ENCODE measurements around the gene PLEKHM1.
"Not testable (repeated sequence)": the region's sequence is repeated elsewhere in the genome, so short reads cannot be mapped to it uniquely, and the experiment has no call there.

Gene PLEKHM1

DNA sequence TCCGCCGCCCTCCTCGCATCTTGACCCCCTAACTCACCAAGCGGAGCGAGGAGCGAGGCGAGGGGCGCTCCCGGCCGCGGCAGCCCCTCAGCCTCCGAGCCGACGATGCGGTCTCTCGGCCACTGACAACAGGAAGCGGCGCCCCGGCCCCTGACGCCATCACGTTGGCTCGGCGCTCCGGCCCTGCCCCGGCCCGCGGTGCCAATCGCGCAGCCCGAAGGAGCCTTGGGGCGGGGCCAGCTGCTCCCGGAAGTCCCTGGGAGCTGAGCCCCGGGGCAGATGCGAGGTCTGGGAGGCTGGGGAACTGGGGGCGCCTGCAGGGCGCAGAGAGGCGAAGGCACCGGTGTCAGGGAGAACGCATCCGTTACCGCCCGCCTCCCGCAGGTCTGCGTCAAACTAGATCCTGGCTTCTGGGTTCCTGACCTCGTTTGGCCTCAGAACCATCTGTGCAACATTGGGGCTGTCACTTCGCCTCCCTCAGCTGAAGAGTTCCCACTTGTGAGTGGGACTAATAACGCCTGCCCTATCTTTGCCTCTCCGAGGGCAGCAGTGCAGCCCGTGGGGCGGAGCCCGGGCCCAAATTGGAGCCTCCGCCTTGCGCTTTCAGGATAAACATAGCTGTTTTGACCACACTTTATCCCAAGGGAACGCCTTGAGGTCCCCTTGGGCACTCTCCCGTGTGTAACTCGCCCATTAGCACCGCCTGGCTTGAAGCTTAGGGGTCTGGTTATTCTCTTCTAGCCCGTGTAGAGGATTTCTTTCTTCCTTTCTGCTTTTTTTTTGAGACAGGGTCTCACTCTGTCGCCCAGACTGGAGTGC is at the start of gene PLEKHM1:
Gene PLEKHM1 (minus strand): TSS at position 107 of the 819 bp plus-strand sequence. CDS start 8,237 bp downstream, outside the sequence.
- DNase-seq (ENCODE audit: low spot score) (peak; percentile 79), FAIRE-seq (peak; percentile 20)

DNA sequence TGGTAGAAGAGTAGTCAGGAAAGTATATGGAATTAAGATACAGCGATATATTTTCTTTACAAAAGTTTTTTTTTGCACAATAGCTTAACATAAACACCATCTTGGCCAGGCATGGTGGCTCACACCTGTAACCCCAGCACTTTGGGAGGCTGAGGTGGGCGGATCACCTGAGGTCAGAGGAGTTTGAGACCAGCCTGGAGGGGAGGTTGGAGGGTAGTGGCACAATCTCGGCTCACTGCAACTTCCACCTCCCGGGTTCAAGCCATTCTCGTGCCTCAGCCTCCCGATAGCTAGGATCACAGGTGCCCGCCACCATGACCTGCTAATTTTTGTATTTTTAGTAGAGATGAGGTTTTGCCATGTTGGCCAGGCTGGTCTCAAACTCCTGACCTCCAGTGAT is 47.6 kb upstream of the PLEKHM1 start:
- DNase-seq (ENCODE audit: low spot score); FAIRE-seq: not testable (repeated sequence)

DNA sequence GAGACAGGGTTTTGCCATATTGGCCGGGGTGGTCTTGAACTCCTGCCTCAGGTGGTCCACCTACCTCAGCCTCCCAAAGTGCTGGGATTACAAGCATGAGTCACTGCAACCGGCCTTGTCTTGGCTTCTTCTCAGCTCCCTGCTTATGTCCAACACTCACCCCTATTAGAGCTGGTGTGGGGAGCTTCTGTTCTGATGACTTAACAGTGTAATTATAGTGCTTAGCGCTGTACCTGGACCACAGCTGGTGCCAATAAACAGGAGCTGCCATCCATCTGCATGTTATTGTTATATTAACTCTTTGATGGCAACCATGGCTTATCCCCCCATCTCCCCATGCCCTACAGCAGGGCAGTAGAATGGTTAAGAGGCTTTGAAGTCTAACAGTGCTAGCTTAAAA is 15.6 kb upstream of the PLEKHM1 start:
- DNase-seq (ENCODE audit: low spot score); FAIRE-seq: not testable (repeated sequence)

DNA sequence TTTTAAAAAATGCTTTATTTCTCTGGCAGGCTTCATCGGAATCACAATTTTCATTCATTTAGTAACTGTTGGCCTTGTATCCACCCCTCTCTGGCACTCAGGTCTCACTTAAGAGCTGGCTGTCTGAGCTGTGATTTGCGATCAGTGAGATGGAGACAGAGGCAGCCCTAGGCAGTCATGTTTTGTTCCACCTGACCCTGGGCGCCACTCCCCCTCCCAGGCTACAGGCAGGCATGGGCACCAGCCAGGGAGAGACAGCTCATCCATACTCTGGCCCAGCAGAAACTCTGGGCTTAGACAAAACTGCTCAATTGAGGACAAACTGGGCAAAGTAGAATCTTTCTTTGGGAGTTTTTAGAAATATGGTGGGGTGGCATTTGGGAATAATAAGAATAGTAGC is 14.7 kb upstream of the PLEKHM1 start:
- not testable (repeated sequence) for DNase-seq (ENCODE audit: low spot score); FAIRE-seq

DNA sequence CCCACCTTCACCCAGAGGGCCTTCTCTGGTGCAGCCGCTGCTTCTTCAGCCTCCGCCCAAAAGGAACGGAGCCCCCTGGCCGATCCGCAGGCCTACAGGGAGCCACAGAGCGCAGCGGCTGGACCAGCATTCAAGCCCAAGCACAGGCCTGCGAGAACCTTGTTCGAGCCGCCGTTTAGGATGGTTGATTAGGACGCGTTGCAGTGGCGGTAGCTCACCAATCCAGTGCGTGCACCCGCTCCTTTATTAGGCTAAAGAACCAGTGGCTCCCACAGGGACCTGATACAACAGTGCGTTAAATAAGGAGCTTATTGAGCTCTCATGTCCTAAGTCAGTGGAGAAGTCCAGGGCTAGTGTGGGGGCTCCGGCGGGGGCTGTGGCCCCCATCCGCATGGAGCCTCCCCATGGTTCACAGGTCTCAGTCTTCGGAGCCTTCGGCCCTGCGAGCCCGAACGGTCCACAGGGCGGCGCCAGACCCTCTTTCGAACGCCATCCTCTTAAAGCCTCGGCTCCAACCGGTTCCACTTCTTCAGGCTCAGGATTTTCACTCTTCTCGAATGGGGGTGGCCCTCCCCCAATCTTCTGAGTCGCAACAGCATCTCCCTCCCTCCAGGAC is 10.7 kb upstream of the PLEKHM1 start:
- not testable (repeated sequence) for FAIRE-seq; DNase-seq (ENCODE audit: low spot score)

DNA sequence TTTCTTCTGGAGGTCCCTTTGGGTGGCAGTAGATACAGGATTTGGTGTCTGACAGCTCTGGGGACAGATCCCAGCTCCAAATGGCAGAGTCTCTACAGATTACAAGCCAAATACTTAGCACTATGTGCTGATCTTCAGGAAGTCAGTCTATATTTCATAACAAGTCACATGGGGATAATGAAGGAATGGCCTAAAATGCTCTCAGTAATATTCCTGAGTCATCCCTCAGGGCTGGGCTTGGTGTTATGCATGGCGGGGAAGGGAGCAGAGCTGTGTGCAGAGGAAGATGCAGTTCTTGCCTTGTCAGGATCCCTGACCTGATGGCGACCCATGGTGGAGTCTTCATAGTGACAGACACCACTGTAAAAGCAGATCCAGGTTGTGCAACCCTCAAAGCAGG is 10.0 kb upstream of the PLEKHM1 start:
- DNase-seq (ENCODE audit: low spot score); FAIRE-seq: not testable (repeated sequence)

DNA sequence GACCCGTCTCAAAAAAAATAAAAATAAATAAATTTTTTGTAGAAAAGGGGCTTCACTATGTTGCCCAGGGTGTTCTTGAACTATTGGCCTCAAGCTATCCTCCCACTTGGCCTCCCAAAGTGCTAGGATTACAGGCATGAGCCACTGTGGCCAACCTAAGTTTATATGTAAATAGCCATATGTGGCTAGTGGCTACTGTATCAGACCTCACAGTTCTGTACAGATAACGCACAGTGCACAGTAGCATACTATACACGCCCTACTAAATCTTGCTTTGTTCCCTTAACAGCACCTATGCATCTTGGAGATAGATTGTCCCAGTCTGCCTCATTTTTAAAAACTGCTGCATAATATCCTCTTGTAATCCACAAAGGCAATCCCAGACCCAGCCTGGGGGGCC is 8.7 kb upstream of the PLEKHM1 start:
- DNase-seq (ENCODE audit: low spot score); FAIRE-seq: not testable (repeated sequence)

DNA sequence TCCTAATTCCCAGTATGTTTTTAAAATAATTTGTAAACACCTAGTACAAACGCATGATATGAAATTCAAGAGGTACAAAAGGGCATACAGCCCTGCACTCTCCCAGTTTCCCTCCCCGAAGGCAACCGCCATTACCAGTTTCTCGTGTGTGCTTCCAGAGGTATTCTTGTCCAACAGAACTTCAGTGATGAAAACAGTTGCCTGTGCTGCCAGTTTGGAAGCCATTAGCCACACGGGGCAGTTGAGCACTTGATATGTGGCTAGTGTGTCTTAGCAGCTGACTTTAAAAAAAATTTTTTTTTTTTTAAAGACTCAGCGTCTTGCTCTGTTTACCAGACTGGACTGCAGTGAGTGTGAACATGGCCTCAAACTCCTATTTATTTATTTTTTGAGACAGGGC is 7.9 kb upstream of the PLEKHM1 start:
- not testable (repeated sequence) for DNase-seq (ENCODE audit: low spot score); FAIRE-seq

DNA sequence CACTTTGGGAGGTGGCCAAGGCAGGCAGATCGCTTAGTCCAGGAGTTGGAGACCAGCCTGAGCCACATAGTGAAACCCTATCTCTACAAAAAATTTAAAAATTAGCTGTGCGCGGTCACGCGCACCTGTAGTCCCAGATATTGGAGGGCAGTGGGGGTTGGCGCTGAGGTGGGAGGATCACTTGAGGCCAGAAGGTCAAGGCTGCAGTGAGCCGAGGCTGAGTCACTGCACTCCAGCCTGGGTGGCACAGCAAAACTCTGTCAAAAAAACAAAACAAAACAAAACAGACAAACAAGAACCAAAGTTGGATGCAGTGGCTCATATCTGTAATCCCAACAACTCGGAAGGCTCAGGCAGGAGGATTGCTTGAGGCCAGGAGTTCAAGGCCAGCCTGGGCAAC is 6.9 kb upstream of the PLEKHM1 start:
- not testable (repeated sequence) for FAIRE-seq; DNase-seq (ENCODE audit: low spot score)

DNA sequence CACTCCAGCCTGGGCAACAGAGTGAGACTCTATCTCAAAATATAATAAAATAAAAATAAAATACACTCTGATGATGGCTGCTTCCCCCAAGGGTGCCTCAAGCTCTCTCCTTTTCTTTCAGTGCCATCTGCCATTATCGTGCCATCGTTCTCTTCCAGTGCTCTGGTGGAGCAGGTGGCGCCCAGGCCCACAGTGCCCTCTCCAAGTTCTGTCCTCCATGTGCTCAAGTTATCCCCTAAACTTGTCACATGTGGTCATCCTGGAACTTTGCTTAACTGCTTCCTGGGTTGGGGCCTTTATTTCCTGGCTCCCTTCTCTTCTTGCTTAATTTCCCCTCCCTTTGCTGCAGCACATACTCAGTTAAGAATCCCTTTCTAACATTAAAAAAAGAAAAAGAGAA is 6.0 kb upstream of the PLEKHM1 start:
- not testable (repeated sequence) for DNase-seq (ENCODE audit: low spot score); FAIRE-seq

DNA sequence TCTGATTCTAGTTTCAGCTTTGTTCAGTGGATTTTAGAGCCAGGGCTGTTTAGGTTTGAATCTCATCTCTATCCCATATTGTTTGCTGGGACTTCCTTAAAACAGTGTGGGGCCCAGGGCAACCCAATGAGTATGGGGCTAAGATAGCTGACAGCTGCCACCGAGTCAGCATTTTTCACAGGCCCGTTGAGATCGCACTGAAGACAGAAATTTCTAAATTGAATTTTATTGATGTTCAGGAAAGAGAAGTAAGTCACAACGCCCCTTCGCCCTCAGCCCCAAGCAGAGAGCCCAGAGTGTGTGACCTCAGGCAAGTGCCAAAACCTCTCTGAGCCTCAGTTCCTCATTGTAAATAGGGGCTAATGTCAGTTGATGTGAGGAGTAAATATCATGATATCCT is 4.0 kb upstream of the PLEKHM1 start:
- FAIRE-seq; DNase-seq (ENCODE audit: low spot score): not testable (repeated sequence)

DNA sequence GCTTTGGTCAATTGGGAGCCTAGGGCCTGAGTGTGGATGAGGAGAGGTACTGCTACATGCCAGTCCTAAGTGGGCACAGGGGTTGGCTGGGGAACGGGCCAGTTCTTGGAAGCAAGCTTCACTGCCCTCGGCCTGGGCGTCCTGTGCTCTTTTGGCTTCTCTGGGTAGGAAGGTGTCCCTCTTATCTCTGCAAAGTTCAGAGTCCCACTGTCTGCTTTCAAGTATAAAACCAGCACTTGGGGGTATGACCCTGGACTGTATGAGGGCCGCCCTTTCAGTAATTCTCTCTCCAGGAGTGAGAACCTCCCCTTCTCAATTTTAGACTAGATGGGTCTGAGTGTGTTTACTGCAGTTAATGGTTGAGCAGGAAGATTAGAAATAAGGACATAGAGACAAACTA is 1.6 kb upstream of the PLEKHM1 start:
- FAIRE-seq; DNase-seq (ENCODE audit: low spot score): not testable (repeated sequence)

DNA sequence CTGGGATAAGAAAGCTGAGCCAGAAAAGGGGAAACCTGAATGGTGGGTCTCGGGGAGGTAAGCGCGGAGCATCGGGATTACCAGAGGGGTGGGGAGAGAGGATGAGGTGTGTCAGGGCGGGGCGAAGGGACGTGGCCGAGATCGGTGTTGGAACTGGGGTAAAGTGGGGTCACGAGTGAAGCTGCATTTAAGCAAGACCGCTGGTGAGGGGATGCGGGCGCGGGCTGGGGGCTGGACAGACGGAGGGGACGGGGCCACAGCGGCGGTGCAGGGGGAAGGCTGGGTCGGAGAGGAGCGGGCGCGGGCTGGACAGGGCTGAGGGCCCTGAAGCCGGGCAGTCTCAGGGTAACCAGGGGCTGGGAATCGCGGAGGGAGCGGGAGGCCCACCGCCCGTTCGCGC is 323 bp downstream of the PLEKHM1 start:
- FAIRE-seq; DNase-seq (ENCODE audit: low spot score): not testable (repeated sequence)

DNA sequence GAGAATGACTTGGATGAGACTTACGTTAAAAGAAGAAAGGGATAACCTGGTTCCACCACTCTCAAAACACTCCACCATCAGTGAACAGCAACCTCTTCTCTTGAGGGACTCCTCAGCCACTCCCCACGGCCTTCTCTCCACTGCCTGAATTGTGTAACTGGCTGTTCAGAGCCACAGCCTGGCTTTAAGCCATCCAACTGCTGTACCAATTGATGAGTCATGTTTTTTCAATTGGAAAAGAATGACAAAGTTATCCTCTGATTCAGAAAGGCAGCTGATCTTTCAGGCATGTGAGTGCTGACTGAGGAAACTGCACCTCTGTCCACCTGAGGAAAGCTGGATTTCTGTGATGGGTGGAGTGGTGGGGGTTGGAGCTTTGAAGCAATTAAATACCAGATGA is 2.8 kb downstream of the PLEKHM1 start:
- DNase-seq (ENCODE audit: low spot score) = peak; percentile 63
- not testable (repeated sequence) for FAIRE-seq

DNA sequence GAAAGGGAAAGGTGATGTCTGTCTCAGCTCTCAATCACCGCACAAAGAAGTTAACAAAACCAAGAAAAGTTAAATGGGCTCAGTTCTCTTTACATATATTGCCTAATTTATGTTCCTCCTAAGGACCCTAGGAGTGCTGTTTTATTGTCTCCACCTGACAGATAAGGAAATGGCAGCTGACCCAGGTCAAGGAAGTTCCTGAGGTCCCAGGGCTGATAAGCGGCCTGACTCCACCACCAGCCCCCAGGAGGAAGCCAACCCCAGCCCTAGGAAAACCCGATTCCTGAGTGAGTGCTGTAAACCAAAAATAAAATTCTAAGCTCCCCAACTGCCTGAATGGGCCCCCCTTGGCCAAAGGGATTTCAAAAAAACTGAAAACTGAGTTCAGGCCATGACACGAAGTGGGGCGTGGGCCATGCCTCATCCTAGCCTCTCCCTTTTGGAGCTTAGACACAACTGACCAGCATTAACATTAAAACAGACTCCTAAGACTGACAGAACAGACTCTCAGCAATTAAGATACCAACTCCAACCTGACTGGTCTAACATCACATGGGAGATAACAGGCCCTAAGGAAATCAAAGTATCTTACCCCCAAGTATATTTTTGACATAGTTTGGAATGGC is 6.8 kb downstream of the PLEKHM1 start:
- FAIRE-seq; DNase-seq (ENCODE audit: low spot score): not testable (repeated sequence)

DNA sequence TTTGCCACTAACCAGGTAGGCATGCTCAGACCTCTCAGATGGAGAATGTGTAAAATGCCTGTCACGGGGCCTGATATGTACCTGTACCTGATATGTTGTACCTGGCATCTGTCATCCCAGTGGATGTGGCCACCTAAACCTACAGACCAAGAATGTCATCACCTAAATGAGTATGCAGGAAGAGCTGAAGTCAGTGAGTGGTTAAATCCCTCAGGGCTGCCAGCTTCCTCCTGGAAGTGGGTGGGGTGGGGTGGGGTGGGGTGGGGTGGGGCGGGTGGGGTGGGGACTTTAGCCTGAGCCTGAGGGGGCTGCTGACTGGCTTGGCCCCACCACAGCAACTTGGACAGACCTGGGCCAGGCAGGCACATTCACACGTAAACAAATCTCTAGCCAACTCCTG is 7.3 kb downstream of the PLEKHM1 start:
- FAIRE-seq; DNase-seq (ENCODE audit: low spot score): not testable (repeated sequence)

DNA sequence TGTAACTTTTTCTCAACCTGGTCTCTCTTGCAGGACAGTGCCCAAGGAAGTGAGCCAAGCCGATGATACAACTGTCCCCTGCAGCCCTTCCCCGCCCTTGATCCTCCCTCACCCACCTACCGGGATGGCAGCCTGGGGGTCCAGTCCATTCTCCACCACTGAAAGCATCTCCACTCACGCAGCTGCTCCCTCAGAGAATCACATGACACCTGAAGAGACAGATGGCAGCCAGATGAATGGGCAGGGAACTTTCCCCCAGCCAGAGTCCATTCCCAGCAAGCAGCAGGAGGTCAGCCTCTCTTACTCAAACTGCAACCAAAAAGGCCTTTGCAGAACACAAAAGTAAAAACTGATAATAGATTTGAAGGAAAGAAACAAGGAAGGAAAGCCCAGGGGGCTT is 8.2 kb downstream of the PLEKHM1 start:
- not testable (repeated sequence) for DNase-seq (ENCODE audit: low spot score); FAIRE-seq

DNA sequence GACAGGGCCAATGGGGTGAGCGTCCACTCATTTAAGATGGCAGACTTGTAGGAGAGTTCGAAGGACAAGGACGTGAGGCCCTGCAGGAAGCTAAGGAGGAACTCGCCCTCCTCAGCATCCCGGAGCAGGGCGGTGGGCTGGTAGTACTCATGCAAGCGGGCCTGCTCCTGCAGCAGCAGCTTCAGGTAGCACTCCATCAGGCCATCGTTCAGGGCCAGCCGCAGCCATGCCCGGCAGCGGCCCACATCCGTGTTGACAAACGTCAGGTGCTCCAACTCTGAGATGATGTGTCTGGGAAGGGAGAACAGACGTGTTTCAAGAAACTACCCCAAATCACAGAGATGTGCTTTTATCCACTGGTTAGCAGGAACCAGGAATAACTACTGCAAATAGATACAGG is 15.1 kb downstream of the PLEKHM1 start:
- FAIRE-seq; DNase-seq (ENCODE audit: low spot score): not testable (repeated sequence)

DNA sequence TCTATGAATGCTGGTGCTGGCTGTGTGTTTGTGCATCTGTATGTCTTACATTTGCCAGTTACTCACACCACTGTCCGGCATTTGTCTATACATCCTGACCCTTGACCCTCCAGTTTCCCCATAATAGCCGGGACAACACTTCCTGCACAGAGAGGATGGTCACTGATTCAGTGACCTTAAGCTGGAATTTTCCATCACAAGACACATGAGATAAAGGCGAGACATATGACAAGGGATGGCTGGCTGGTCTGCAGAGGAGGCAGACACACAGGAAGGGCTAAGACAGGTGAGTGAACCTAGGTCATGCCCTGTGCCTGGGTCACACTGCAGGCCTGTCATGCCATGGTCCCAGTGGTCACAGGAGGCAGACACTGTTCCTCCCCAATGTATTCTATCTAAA is 18.3 kb downstream of the PLEKHM1 start:
- DNase-seq (ENCODE audit: low spot score); FAIRE-seq: not testable (repeated sequence)

DNA sequence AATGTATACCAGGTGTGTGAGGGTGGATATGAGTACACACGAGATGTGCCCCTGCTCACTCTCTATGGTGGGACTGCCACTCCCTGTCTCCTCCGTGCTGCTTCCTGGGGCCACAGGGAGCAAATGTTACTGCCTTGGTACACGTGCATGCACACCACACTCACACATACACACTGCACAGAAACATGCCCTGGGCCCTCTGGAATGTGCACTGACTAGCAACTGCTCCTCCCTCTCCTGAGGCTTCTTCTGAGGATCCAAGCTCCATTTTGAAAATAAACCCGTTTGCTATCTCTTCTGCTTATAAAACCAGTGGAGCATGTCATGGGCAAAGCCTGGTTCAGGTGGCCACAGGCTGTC is 21.3 kb downstream of the PLEKHM1 start:
- FAIRE-seq = not testable (repeated sequence)

DNA sequence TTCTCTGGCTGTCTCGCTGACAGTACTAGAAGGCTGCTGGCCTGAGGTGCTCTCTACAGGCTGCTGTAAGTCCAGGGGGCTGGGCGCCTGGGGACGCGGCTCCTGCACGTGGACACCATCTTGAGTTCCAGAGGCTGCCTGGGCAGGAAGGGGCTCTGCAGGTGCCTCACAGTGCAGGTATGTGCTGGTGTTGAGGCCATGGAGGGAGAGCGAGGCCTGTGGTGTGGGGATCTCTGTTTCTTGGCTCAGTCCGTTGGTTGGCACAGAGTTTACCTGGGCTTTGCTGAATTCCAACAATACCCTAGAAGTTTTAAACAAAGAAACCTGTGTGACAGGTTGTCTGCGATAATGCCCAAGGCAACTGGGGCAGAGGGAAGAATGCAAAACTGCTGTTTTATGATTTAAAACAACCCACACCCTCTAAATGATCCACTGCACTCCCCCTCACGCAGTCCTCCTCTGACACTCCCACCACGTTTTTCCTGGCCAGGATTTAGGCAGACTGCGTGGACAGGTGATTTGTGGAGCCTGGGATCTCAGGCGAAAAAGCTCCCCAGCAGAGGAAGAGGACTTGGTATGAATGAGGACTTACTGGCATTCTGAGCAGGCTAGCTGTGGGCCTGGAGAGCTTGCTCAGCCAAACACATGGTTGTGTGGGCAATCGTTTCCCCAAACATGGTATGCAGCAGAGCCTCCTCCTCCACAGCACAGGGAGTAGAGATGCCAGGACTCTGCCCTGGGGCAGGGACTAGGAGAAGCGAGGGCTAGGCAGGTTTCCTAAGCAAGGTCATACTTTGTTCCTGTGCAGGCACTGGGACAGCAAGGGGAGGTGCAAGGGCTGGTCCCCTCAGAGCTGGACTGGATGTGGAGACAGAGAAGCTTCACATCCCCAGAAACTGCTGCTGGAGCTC is 22.0 kb downstream of the PLEKHM1 start:
- DNase-seq (ENCODE audit: low spot score); FAIRE-seq: not testable (repeated sequence)

More for the DNA sequence above, 21.3 kb downstream of the PLEKHM1 start:
- not testable (repeated sequence) for DNase-seq (ENCODE audit: low spot score)

Measured in urothelium cell line (cell line).